HG02798 (cell line): Measurements from ENCODE around the gene IL17F.

Source experiments
- ATAC-seq: cut with Tn5 transposase; IDR thresholded peaks from one replicate; pipeline ENCODE4 v1.9.1; 2021; ENCODE audit warnings: mild to moderate bottlenecking; ENCODE audit not compliant: unreplicated experiment, poor library complexity

The IL17F gene

DNA sequence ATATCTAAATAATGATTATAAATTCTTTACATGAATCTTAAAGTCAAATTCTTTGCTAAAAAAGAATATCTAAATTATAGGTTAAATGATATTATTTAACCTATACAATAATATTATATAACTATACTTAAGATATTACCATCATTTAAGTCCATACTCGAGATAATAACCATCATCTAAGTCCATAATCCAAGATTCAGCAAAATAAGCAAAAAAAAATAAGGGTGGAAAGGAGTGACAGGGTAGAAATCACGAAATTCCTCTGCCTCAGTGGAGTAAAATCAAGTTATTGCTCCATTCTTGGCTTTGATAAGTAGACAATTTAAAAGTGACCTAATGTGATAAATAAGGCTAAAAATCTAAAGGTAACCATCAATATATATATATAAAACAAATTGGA lies 48.4 kb downstream of the IL17F start:
- ATAC-seq: no peak

DNA sequence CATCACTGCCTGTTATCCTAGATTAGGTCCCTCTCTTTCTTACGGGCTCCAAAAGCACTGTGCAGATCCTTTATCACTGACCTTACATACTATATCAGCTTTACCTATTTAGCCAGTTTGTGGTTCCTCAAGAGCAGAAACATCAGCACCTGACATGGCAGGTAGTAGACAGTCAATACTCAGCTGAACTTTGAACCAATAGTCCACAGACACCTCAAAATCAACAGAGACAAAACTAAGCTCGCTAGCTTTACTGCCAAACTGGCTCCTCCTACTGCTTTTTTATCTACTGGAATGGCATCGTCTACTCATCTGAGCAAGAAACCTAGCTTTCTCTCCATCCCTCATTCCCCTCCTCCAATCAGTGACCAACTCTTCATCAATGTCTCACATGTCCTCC lies 52.5 kb downstream of the IL17F start:
- ATAC-seq: no peak

DNA sequence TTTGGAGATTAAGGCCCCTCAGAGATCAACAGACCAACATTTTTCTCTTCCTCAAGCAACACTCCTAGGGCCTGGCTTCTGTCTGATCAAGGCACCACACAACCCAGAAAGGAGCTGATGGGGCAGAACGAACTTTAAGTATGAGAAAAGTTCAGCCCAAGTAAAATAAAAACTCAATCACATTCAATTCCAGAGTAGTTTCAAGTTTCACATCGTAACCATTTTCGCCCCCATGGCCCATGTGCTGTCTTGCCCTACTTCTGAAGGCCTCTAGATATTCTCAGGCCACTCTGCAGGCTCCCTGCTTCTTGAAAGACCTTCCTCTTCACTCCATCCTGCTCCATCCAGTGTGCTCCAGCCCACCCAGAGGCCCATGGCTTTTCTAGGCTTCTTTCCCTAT lies 53.9 kb downstream of the IL17F start:
- ATAC-seq: no peak

DNA sequence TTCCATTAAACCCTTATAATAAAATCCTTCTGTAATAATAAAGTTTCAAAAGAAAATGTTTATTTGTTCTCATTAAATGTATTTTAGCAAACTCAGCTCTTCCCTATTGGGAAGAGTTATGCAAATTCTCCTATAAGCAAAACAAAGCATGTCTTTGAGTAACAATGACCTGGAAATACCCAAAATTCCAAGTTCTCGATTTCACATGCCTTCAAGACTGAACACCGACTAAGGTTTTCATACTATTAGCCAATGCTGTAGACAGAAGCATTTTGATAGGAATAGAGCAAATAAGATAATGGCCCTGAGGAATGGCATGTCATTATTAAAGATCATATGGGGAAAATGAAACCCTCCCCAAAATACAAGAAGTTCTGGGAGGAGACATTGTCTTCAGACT lies 54.3 kb downstream of the IL17F start:
- ATAC-seq: no peak

DNA sequence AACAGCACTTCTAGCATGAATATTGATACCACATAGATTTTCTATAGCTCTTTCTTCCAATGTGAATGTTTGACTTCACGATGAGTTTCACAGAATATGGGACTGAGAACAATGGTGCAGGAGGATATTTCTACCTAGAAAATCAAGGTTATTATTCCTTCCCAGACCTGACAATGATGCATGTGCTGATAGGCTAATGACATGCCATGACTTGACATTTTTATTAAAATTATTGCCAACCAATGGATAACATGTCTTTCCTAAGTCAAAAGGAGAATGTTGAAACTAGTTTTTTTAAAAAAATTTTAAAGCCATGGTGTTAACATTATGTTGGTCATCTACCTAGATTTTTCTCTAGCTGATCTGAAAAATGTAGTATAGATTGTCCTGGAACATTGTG lies 57.2 kb downstream of the IL17F start:
- ATAC-seq: no peak
